H1 (cell line): ENCODE measurements around the gene PPP2R3B. TPM values are rescaled to one million over a fixed set of nuclear protein-coding genes. Genes with fewer than 3 reads are reported as not detected.
A peak's percentile ranks its signal among the peaks of the same experiment; 100 is the strongest.

Experiments used
- CTCF ChIA-PET: fragments of 300-600 bp; sonication (Branson Sonifier 250); formaldehyde crosslinking; loops from one replicate; lab custom pipeline; 2021; ENCODE audit not compliant: partially characterized antibody; lab: Charles Lee
- POLR2A ChIA-PET: fragments of 300-600 bp; sonication (Branson Sonifier 250); formaldehyde crosslinking; loops from one replicate; lab custom pipeline; 2021; ENCODE audit warnings: inconsistent platforms; ENCODE audit not compliant: partially characterized antibody; lab: Charles Lee
- DNase-seq, 2 experiments: peaks; one replicate each; pipeline versions ENCODE4 v3.0.0 to v3.0.0-alpha.2; 2010 to 2022; ENCODE audit warnings: low spot score in 2 of 2, low read depth in 1 of 2, mixed read lengths in 1 of 2
- FAIRE-seq: peaks from 2 replicates; lab custom pipeline; 2011; peaks lifted over from hg19 to GRCh38; lab: Jason Lieb, UNC
- H2AFZ ChIP-seq: 2 replicates; pipeline ENCODE4 v1.8.1; 2012; ENCODE audit warnings: low read length, inconsistent platforms
- H2AK5ac ChIP-seq: 2 replicates; pipeline ENCODE4 v1.6.1; 2013; ENCODE audit warnings: low read depth, low read length
- H2BK120ac ChIP-seq: replicated peaks from 2 replicates; pipeline ENCODE3; 2013; ENCODE audit warnings: low read depth, low read length, inconsistent platforms
- H2BK12ac ChIP-seq: 2 replicates; pipeline ENCODE4 v1.6.1; 2013; ENCODE audit warnings: low read depth, low read length
- H2BK15ac ChIP-seq: 2 replicates; pipeline ENCODE4 v1.6.1; 2013; ENCODE audit warnings: low read length
- H2BK20ac ChIP-seq: 2 replicates; pipeline ENCODE4 v1.6.1; 2013; ENCODE audit warnings: low read length
- H2BK5ac ChIP-seq: 2 replicates; pipeline ENCODE4 v1.6.1; 2013; ENCODE audit warnings: low read depth, low read length
- H3K14ac ChIP-seq: 2 replicates; pipeline ENCODE4 v1.6.1; 2013; ENCODE audit warnings: inconsistent platforms; ENCODE audit not compliant: insufficient read length
- H3K18ac ChIP-seq: 2 replicates; pipeline ENCODE4 v1.6.1; 2013; ENCODE audit warnings: low read length; ENCODE audit errors: extremely low read depth
- H3K23ac ChIP-seq: 2 replicates; pipeline ENCODE4 v1.6.1; 2013; ENCODE audit warnings: inconsistent platforms; ENCODE audit not compliant: insufficient read length
- H3K23me2 ChIP-seq: 2 replicates; pipeline ENCODE4 v1.6.1; 2013; ENCODE audit warnings: low read depth, low read length
- H3K27ac ChIP-seq: 2 replicates; pipeline ENCODE4 v1.6.1; 2011; ENCODE audit warnings: low read depth, low read length, inconsistent platforms
- H3K27me3 ChIP-seq, 4 experiments: replicated peaks in 1 of 4; 1 replicate in 1 of 4; 2 replicates in 3 of 4; pipeline versions ENCODE4 v1.6.1 to v1.8.1; 2011 to 2013; ENCODE audit warnings: low read length in 3 of 4, mild to moderate bottlenecking in 3 of 4, inconsistent platforms in 2 of 4, mixed read lengths in 2 of 4, moderate library complexity in 1 of 4; ENCODE audit not compliant: control insufficient read depth in 3 of 4, insufficient read depth in 3 of 4; ENCODE audit errors: extremely low read depth in 1 of 4
- H3K36me3 ChIP-seq, 4 experiments: 2 replicates each; pipeline versions ENCODE4 v1.6.1 to v1.8.1; 2011 to 2013; ENCODE audit warnings: mild to moderate bottlenecking in 4 of 4, low read length in 3 of 4, moderate library complexity in 2 of 4, control low read depth in 1 of 4, inconsistent platforms in 1 of 4; ENCODE audit not compliant: insufficient read depth in 4 of 4, control insufficient read depth in 2 of 4
- H3K4ac ChIP-seq: replicated peaks from 2 replicates; pipeline ENCODE3; 2013; ENCODE audit warnings: low read length, low read depth, mixed read lengths, inconsistent platforms; ENCODE audit not compliant: insufficient read length
- H3K4me1 ChIP-seq, 4 experiments: replicated peaks in 1 of 4; 1 replicate in 1 of 4; 2 replicates in 3 of 4; pipeline versions ENCODE4 v1.6.1 to v1.8.1; 2011 to 2013; ENCODE audit warnings: low read length in 3 of 4, inconsistent platforms in 2 of 4, mixed read lengths in 1 of 4; ENCODE audit not compliant: insufficient read depth in 4 of 4, control insufficient read depth in 3 of 4
- H3K4me2 ChIP-seq, 2 experiments: 2 replicates each; pipeline versions ENCODE4 v1.6.1 to v1.8.1; 2011 to 2013; ENCODE audit warnings: low read depth in 2 of 2, low read length in 2 of 2, control low read depth in 1 of 2, inconsistent platforms in 1 of 2, mild to moderate bottlenecking in 1 of 2; ENCODE audit not compliant: insufficient read depth in 1 of 2
- H3K4me3 ChIP-seq, 4 experiments: fragments of 200-600, 300-600 bp in 1 of 4; sonication (generic), shearing (Covaris generic), sonication (Bioruptor Twin) in 1 of 4; 2 replicates each; pipeline versions ENCODE4 v1.5.1 to v1.8.1; 2011 to 2016; ENCODE audit warnings: low read length in 4 of 4, low read depth in 3 of 4, control low read depth in 2 of 4, inconsistent platforms in 2 of 4, mild to moderate bottlenecking in 2 of 4, mixed read lengths in 1 of 4, moderate library complexity in 1 of 4; ENCODE audit not compliant: insufficient read depth in 2 of 4; ENCODE audit errors: extremely low read depth in 1 of 4
- H3K56ac ChIP-seq: replicated peaks from 2 replicates; pipeline ENCODE3; 2013; ENCODE audit warnings: low read depth, mild to moderate bottlenecking, mixed read lengths, low read length, inconsistent platforms; ENCODE audit not compliant: insufficient read length
- H3K79me1 ChIP-seq: 2 replicates; pipeline ENCODE4 v1.6.1; 2013; ENCODE audit warnings: low read depth, low read length, control low read depth
- H3K79me2 ChIP-seq, 2 experiments: 2 replicates each; pipeline versions ENCODE4 v1.6.1 to v1.8.1; 2012 to 2013; ENCODE audit warnings: low read length in 2 of 2, mild to moderate bottlenecking in 2 of 2, inconsistent platforms in 1 of 2; ENCODE audit not compliant: insufficient read depth in 2 of 2, control insufficient read depth in 1 of 2
- H3K9ac ChIP-seq, 4 experiments: replicated peaks in 1 of 4; 1 replicate in 1 of 4; 2 replicates in 3 of 4; pipeline versions ENCODE4 v1.6.1 to v1.8.1; 2011 to 2013; ENCODE audit warnings: low read depth in 3 of 4, low read length in 3 of 4, control low read depth in 2 of 4, mild to moderate bottlenecking in 2 of 4, moderate library complexity in 2 of 4, inconsistent platforms in 1 of 4; ENCODE audit errors: extremely low read depth in 1 of 4
- H3K9me3 ChIP-seq, 2 experiments: 2 replicates each; pipeline versions ENCODE4 v1.6.1 to v1.8.1; 2012 to 2013; ENCODE audit warnings: mild to moderate bottlenecking in 2 of 2, moderate library complexity in 2 of 2, control low read depth in 1 of 2, inconsistent platforms in 1 of 2, low read depth in 1 of 2, low read length in 1 of 2, mixed read lengths in 1 of 2; ENCODE audit not compliant: insufficient read depth in 2 of 2
- H4K20me1 ChIP-seq, 2 experiments: replicated peaks in 1 of 2; 2 replicates each; pipeline versions ENCODE3 to v1.8.1; 2011 to 2013; ENCODE audit warnings: inconsistent platforms in 2 of 2, low read length in 2 of 2, mild to moderate bottlenecking in 1 of 2; ENCODE audit not compliant: insufficient read depth in 2 of 2, control insufficient read depth in 1 of 2
- H4K5ac ChIP-seq: 2 replicates; pipeline ENCODE4 v1.6.1; 2013; ENCODE audit warnings: low read length, low read depth, mixed read lengths, inconsistent platforms; ENCODE audit not compliant: insufficient read length
- H4K8ac ChIP-seq: 2 replicates; pipeline ENCODE4 v1.8.0; 2013; ENCODE audit warnings: mild to moderate bottlenecking, moderate library complexity, low read length, inconsistent platforms; ENCODE audit not compliant: insufficient read depth; ENCODE audit errors: extremely low read depth
- H4K91ac ChIP-seq: replicated peaks from 2 replicates; pipeline ENCODE3; 2013; ENCODE audit warnings: low read length, mixed read lengths, inconsistent platforms; ENCODE audit not compliant: insufficient read length
- ATF2 ChIP-seq: IDR thresholded peaks from 2 replicates; pipeline ENCODE4 v1.6.1; 2012; ENCODE audit warnings: low read length, inconsistent platforms
- E2F6 ChIP-seq: IDR thresholded peaks from 2 replicates; pipeline ENCODE4 v1.6.1; 2012; ENCODE audit warnings: inconsistent platforms
- JUND ChIP-seq: IDR thresholded peaks from 2 replicates; pipeline ENCODE4 v1.6.1; 2011; ENCODE audit warnings: mild to moderate bottlenecking, improper control_type of control experiment, low read length
- KDM1A ChIP-seq: fragments of 200-600, 300-600 bp; sonication (generic); IDR thresholded peaks from 2 replicates; pipeline ENCODE4 v1.7.1; 2016; ENCODE audit warnings: mild to moderate bottlenecking, low read length, borderline replicate concordance
- SP2 ChIP-seq: IDR thresholded peaks from 2 replicates; pipeline ENCODE4 v1.6.1; 2012; ENCODE audit warnings: mild to moderate bottlenecking, low read length, inconsistent platforms
- SP4 ChIP-seq: IDR thresholded peaks from 2 replicates; pipeline ENCODE4 v1.6.1; 2012; ENCODE audit warnings: low read length, inconsistent platforms
- TAF7 ChIP-seq: optimal IDR thresholded peaks from 2 replicates; pipeline ENCODE3; 2011; ENCODE audit warnings: low read depth, mild to moderate bottlenecking, inconsistent platforms, low read length, moderate library complexity, borderline replicate concordance
- TBP ChIP-seq: IDR thresholded peaks from 2 replicates; pipeline ENCODE4 v1.6.1; 2011; ENCODE audit warnings: low read depth, low read length, improper control_type of control experiment
- WGBS, 2 experiments: shearing (Covaris generic) in 1 of 2; methylation state at CpG; one replicate each; pipeline versions ENCODE4 v1.1.6 to v1.1.7; 2013 to 2015; ENCODE audit warnings: low lambda C conversion rate in 2 of 2, mixed read lengths in 2 of 2, inconsistent platforms in 1 of 2, low coverage in 1 of 2, missing lambda C conversion rate in 1 of 2; ENCODE audit not compliant: insufficient replicate concordance in 2 of 2, insufficient coverage in 1 of 2, insufficient read length in 1 of 2; ENCODE audit errors: extremely low coverage in 1 of 2, missing lambda C conversion rate in 1 of 2; 5-methylcytosine and 5-hydroxymethylcytosine counted together
- polyA plus RNA-seq, 7 experiments: library from polyadenylated mRNA; depleted of rRNA in 3 of 7; stranded (reverse) in 5 of 7; unstranded in 2 of 7; fragments of >200 nt in 5 of 7; fragments of 200-250 nt in 2 of 7; gene quantifications; 1 replicate in 5 of 7; 2 replicates in 1 of 7; 4 replicates in 1 of 7; pipeline versions ENCODE4 v1.2.1 to v1.2.3, GENCODE V29; 2011 to 2013; ENCODE audit warnings: missing spikeins in 2 of 7, mixed read lengths in 2 of 7
- total RNA-seq: library from RNA; stranded (reverse); fragmentation: NEBNext Ultra II Directional; extraction: Animal tissue kit (Norgen Biotek cat#: 25700); gene quantifications from 2 replicates; pipeline ENCODE4 v1.2.1, GENCODE V29; 2021
- TF ChIP-seq, protein P1 (sequence below): IDR thresholded peaks from 2 replicates; pipeline ENCODE4 v1.6.1; 2011; ENCODE audit warnings: low read length, improper control_type of control experiment

The PPP2R3B gene
- total and polyA plus RNA-seq, 2 of the 8 experiments (the other 6 are each of a cell fraction or from before 2014, with no cell fraction given) = 47.6 to 86.7 TPM

GRCh38 chrX:387729-388128 lies 1.0 kb upstream of the PPP2R3B start:
- Histone ChIP-seq H2AFZ (no peak overlapping the region), H2BK5ac (no peak overlapping the region), H3K27ac (no peak overlapping the region), H2BK12ac (no peak overlapping the region), H4K8ac (no peak overlapping the region), H2BK15ac (no peak overlapping the region), H3K4me3 (peak overlapping the region; percentile 51 to 99 (median 97); a peak in 7 of 8 replicates), H3K23me2 (peaks cover 4% of the 10 kb centered on the region), H2BK20ac (no peak overlapping the region), H4K20me1 (no peaks in the 10 kb centered on the region), H2BK120ac (no peak overlapping the region), H3K23ac (no peak overlapping the region), H4K5ac (no peak overlapping the region), H3K4me2 (peak overlapping the region; percentile 63 to 69), H3K27me3 (no peaks in the 10 kb centered on the region), H3K79me1 (peaks cover 3% of the 10 kb centered on the region), H4K91ac (no peak overlapping the region), H2AK5ac (no peak overlapping the region), H3K56ac (no peak overlapping the region), H3K9me3 (no peaks in the 10 kb centered on the region), H3K79me2 (peaks cover 4 to 24% of the 10 kb centered on the region in 2 experiments; a peak in 3 of 4 replicates), H3K36me3 (peaks cover 0 to 3% (median 0%) of the 10 kb centered on the region in 4 experiments; a peak in 1 of 8 replicates), H3K4me1 (no peaks in the 10 kb centered on the region; a peak in 3 of 7 replicates), H3K14ac (no peak overlapping the region), H3K4ac (no peak overlapping the region), H3K18ac (no peak overlapping the region), H3K9ac (peak overlapping the region in 2 of 4 experiments; percentile 43 to 100; a peak in 4 of 7 replicates)
- ChIA-PET CTCF (no interaction called here), POLR2A (no interaction called here)
- WGBS, 2 experiments = 87% methylated on average over 13 of the region's 14 CpGs; no CpG with 5 or more reads in 1 of the 2 experiments
- FAIRE-seq (no peak), DNase-seq (no peak)
- no peak for TF ChIP-seq ATF2
- no peak for TF ChIP-seq SP2
- no peak for TF ChIP-seq KDM1A
- no peak for TF ChIP-seq E2F6
- TF ChIP-seq TAF7 = no peak
- TF ChIP-seq, protein P1, sequence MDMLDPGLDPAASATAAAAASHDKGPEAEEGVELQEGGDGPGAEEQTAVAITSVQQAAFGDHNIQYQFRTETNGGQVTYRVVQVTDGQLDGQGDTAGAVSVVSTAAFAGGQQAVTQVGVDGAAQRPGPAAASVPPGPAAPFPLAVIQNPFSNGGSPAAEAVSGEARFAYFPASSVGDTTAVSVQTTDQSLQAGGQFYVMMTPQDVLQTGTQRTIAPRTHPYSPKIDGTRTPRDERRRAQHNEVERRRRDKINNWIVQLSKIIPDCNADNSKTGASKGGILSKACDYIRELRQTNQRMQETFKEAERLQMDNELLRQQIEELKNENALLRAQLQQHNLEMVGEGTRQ = no peak
- no peak for TF ChIP-seq TBP
- no peak for TF ChIP-seq SP4
- no peak for TF ChIP-seq JUND
